Stimulated activated CD4-positive, alpha-beta T cell treated with anti-CD3 and anti-CD28 coated beads, Interleukin-15, amount 100 ng/mL, for 1 hour (primary cell): ENCODE results near the gene CTDNEP1.
"Not testable (repeated sequence)": the region's sequence is repeated elsewhere in the genome, so short reads cannot be mapped to it uniquely, and the experiment has no call there.

ENCODE experiments used
- DNase-seq, 2 donors: peaks; one replicate each; pipeline ENCODE4 v3.0.0-alpha.2; 2020; ENCODE audit warnings: low read depth in 1 of 2, low spot score in 1 of 2

Gene CTDNEP1

DNA sequence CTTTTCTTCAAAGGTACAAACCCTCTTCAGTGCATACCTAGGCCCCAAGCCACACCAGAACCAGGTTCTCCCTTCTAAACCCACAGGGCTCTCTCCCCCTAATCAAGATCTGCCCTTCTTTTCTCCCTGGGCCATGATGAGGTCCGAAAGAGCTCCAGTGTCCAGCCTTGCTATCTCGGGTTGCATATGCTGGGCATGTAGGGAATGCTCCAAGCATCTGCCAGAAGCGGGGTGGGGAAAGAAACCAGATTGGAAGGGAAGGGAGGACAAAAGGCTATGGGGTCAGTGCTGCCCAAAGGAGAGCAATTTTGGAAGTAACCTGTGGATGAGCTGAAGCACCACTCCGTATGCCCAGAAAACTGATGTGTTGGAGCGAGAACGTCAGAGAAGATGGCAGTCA is 2.3 kb downstream of the CTDNEP1 start:
- no peak for DNase-seq

DNA sequence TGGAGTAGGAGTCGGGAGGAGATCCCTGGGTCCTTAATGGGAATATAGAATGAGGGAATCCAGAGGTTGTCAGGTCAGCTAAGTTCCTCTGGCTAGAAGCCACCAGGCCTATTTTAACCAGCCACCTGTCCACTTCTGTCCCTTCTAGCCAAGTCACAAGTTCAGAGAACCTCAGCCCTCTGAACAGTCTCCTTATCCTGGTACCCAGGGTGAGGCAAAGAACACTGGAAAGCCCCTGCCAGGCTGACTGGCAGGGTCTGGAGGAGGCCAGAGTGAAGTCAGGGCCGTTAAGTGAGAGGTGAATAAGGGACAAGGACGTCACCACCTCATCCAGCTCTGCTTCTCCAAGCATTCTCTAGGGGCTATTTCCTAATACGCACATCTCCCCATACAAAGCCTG is 2.7 kb downstream of the CTDNEP1 start:
- no peak for DNase-seq

DNA sequence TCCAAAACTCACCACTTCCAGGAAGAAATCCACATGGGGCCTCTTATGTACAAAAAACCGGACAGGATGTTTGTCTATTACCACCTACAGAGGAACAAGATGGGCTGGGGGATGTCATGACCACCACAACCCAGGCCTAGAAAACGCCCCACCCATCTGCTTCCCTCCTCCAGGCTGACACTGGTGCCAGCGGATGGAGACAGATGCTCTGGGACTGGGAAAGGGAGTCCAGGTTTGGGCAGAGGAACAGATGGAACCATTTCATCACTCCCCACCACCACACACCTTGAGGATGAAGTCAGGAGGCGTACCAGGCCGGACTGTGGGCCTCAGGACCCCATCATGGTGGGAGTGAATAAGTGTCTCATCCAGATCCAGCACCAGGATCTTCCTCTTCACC is 4.8 kb downstream of the CTDNEP1 start:
- no peak for DNase-seq

- DNase-seq: not testable (repeated sequence)
Measured at GRCh38 chr17:7243838-7244237, 7.7 kb downstream of the CTDNEP1 start.

DNA sequence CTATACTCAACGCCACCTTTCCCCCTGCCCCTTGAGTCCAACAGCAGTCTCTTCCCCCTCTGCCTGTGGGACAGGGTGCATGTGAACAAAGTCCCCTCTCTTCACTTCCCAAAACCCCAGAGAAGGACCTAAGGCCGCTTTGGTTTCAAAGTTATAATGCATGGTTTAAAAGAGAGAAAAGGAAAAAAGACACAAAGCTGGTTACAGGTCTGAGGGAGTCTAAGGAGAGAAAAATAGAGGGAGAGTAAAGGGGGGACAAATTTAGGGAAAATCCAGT is 8.1 kb downstream of the CTDNEP1 start:
- no peak for DNase-seq

- DNase-seq: peak; percentile 85 to 90
Measured at GRCh38 chr17:7242717-7243452, 8.6 kb downstream of the CTDNEP1 start.

GRCh38 chr17:7241783-7242716 is 9.5 kb downstream of the CTDNEP1 start, which contains the start of gene GABARAP:
TSS of gene GABARAP (minus strand) at chr17:7242449. CDS start at chr17:7242330, 119 bp downstream.
- peak; percentile 91 for DNase-seq

GRCh38 chr17:7241090-7241733 is 10.3 kb downstream of the CTDNEP1 start:
- DNase-seq: no peak

DNA sequence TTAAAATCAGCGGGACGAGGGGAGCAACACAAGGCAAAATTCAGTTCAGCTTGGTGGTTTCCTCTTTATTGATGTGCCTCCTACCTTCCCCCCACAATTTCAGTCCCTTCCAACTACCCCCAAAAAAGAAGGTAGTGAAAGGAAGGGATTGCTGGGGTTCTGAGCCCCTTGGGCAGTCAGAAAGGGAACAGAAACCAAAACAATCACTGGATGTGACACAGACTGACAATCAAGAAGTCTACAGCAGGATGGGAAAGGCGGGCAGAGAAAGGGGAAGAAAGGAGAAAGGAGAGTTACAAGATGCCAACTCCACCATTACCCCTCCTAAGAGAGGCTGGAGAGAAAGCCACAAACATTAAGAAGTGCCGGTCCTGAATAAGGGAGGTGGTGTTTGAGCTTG is 11.2 kb downstream of the CTDNEP1 start:
- no peak for DNase-seq

DNA sequence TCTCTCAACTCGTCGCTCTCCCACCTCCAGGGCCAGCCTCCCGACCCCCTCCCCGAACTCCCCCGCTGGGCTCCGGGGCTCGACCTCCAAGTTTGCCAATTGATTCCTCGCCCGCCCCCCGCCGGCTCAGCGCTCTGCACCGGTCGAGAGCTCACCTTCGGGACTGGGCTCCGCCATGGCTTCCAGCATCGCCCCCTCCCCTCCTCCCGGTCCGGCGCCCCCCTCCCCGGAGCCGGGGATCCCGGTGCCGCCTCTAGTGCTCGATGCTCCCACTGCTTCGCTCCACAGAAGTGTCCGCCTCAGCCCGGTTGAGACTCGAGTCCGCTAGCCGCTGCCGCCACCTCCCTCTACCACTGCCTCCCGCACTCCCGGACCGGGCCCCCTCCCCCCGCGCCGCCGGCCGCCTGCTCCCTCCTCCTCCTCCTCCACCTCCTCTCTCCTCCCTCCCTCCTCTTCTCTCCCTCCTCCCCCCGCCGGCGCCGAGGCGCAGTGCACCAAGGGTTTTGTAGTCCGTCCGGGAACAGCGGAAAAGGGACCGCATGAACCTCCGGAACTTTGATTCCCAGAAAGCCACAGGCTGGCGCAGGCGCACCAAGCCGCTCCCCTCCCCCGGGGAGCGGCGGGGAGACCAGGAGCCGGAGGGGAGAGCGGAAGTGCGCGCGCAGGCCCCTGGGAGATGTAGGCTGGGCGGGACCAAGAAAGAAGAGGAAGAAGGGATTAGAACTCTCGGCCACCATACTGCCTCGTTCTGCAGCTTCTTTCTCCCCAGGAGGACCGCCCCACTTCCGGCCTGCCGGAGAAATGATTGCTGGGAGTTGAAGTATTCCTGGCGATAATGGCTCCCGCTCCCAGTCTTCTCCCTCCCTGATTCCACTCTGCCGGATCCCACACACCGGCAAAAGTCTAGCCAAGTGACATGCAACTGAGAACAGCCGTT is 12.2 kb downstream of the CTDNEP1 start, which contains the start of gene PHF23:
PHF23 (minus strand) TSS at position 367 of the 937 bp plus-strand sequence; CDS start at position 189, 178 bp downstream.
- DNase-seq: peak; percentile 94 to 96

DNA sequence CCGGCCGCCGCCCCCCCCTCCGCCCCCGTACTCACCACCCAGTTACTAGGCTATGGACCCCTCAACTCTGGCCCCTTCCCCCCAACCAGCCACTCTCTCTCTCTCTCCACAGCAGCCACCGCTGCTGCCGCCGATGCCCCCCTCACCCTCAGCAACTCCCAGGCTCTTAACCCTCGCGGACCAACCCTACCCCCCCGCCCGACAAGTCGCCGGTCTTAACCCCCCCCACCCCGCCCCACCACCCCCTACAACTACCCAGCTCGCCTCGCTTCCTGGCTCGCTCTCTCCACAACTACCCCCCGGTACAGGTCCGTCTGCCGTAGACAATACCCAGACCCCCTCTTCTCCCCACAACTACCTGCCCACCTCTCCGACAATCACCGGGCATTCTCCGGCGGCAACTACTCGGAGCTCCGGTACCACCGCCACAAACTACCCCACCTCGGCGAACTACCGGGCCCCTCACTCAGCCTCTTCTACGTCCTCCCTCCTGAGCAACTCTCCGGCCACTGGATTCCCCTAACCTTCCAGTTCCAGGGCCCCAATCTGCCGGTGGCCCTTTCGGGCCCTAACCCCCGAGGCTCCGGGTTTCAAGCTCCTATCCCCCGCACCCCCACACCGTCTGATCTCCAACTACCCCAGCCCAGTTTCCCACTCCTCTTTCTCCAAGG is 13.0 kb downstream of the CTDNEP1 start:
- DNase-seq: no peak

GRCh38 chr17:7237761-7238419 is 13.6 kb downstream of the CTDNEP1 start:
- DNase-seq: peak; percentile 70 to 84

DNA sequence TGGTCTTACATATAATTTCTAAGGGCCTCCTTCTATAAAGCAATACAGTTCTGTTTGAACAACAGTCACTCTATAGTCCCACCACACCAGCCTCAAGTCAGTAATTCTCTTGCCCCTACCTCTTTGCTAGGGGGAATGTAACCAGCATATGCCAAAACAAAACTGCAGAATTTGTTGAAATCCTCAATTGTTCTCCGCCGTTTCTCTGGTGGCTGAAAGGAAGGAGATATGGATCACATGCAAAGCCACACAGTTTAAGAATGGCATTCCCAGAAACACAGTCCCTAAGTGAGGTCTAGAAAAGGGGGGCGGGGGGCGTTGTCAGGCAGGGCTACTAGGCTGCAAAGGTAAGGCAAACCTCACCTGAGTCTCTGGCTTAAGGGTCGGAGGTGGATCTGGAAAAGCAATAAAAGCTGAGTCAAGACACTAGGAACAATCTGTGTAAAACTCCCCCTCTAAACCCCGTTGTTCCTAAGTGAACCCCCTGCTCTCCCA is 14.2 kb downstream of the CTDNEP1 start:
- no peak for DNase-seq

DNA sequence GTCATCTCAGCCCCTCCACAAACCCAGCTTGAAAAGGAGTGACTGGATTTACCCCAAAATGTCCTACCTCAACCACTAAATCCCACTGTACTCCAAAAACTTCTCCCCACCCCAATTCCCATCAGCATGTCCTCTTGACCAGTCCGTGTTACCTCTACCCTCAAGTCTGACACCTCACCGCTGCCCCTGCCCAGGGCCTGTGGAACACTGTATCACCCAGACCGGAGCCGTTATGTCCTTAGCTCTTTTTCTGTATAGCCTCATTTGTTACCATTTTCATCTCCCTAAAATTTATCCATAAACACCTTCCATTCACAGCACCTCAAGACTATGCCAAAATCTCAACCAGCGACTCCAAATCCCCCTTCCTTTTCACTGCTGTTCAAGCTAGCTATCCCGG is 14.7 kb downstream of the CTDNEP1 start:
- no peak for DNase-seq

- DNase-seq: no peak
Measured at GRCh38 chr17:7235693-7236665, 15.6 kb downstream of the CTDNEP1 start.

DNA sequence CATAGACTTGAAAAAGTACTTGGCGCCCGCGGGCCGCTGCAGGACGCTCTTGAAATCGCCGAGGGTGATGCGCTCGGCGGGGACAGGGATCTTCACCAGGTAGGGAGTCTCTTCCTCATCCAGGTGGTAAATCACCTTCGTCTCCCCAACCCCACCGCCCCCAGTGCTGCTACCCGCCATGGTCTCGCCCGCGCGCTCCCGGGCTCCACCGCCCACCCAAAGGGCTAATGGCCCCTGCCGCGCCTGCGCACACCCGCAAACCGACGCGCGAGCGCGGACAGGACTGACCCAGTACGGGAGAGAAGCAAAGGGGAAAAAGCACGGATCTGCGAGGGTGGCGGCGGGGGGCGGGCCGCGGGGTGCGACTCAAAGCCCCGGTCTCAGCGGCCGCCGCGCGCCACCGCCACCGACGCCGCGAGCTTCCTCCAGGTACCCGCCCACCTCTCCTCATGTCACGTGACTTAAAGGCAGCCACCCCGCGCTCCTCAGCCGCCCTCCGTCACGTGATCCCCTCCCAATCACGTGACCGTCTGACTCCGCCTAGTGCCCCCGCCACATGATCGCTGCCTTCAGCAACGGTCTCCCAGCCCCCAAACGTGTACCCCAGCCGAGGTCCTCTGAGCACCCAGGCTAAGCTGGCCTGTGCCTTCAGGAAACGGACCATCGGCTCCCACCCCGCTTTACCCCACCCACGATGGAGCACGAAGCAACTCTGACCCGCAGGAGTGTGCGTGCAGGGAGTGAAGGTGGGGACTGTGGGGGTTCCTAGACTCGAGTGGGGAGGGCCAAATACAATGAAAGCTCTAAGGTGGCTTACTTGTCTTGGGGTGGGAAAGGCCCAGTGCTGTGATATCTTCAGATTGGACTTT is 17.2 kb downstream of the CTDNEP1 start, which contains the start of gene DVL2:
DVL2 (minus strand) TSS at position 435 of the 869 bp plus-strand sequence; CDS start at position 180, 255 bp downstream.
- DNase-seq: peak; percentile 88 to 89

- no peak for DNase-seq
Measured at GRCh38 chr17:7233701-7234082, 17.8 kb downstream of the CTDNEP1 start.
